ENCODE results near the gene SLC18A3. TPM values are rescaled to one million over a fixed set of nuclear protein-coding genes. Genes with fewer than 3 reads are reported as not detected.

Gene SLC18A3
- total and polyA plus RNA-seq, 2 experiments from 2014 or later: 0.16 TPM; not detected in 1

DNA sequence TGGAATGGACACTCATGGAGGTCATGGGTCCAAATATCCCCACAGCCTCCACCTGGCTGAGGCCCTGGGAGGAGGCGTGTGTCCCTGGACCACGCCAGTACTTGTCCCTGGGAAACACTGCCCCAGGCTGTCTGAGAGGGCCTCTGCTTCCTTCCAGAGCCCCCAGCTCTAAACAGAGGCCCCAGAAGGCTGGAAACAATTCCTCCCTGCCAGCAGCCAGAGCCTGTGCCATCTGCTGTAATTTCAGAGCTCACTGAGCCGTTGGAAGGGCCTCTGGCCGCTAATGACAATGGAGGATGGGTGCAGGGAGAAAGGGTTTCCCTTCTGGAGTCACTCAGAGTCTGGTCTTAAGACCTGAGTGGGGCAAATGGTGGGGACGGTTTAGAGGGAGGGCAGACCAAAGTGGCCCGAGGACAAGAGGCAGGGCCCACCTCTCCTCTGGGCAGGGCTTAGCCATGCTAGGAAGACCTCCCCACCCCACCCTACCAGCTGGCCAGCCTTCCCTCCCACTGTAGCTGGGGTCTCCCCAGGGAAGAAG lies 10.8 kb downstream of the SLC18A3 start (continued):
- TF ChIP-seq, protein P1, sequence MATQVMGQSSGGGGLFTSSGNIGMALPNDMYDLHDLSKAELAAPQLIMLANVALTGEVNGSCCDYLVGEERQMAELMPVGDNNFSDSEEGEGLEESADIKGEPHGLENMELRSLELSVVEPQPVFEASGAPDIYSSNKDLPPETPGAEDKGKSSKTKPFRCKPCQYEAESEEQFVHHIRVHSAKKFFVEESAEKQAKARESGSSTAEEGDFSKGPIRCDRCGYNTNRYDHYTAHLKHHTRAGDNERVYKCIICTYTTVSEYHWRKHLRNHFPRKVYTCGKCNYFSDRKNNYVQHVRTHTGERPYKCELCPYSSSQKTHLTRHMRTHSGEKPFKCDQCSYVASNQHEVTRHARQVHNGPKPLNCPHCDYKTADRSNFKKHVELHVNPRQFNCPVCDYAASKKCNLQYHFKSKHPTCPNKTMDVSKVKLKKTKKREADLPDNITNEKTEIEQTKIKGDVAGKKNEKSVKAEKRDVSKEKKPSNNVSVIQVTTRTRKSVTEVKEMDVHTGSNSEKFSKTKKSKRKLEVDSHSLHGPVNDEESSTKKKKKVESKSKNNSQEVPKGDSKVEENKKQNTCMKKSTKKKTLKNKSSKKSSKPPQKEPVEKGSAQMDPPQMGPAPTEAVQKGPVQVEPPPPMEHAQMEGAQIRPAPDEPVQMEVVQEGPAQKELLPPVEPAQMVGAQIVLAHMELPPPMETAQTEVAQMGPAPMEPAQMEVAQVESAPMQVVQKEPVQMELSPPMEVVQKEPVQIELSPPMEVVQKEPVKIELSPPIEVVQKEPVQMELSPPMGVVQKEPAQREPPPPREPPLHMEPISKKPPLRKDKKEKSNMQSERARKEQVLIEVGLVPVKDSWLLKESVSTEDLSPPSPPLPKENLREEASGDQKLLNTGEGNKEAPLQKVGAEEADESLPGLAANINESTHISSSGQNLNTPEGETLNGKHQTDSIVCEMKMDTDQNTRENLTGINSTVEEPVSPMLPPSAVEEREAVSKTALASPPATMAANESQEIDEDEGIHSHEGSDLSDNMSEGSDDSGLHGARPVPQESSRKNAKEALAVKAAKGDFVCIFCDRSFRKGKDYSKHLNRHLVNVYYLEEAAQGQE (IDR thresholded peaks at IDR 0.05; ENCODE audit: unreplicated experiment): no peak
- TF ChIP-seq, protein P2, sequence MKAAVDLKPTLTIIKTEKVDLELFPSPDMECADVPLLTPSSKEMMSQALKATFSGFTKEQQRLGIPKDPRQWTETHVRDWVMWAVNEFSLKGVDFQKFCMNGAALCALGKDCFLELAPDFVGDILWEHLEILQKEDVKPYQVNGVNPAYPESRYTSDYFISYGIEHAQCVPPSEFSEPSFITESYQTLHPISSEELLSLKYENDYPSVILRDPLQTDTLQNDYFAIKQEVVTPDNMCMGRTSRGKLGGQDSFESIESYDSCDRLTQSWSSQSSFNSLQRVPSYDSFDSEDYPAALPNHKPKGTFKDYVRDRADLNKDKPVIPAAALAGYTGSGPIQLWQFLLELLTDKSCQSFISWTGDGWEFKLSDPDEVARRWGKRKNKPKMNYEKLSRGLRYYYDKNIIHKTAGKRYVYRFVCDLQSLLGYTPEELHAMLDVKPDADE (IDR thresholded peaks at IDR 0.05): no peak
- no peak for TF ChIP-seq EZH2phosphoT487 (IDR thresholded peaks at IDR 0.05; ENCODE audit: unreplicated experiment)

DNA sequence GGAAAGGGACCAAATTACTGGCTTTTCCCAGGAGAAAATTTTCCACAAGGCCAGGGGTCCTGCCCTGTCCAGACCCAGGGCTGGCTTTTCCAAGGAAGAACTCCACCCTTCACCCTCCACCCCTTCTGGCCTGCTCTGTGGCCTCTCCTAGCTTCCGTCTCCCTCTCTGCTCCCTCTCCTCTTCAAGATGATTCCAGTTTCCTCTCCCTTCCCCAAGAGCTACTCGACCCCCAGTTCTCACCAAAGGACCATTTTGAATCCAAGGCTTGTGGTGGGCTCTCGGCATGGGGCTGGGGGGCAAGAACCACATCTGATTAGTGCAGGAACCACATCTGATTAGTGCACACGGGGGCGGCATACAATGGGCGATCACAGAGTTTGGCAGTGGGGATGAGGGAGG lies 11.5 kb downstream of the SLC18A3 start:
- peaks cover 36% of the 10 kb centered on the region for H3K27me3 Mint-ChIP-seq (ENCODE audit: insufficient read depth, low read depth, poor library complexity)
- no peak for DNase-seq (ENCODE audit: low spot score)
- no peak for TF ChIP-seq JUNB (IDR thresholded peaks at IDR 0.05; ENCODE audit: unreplicated experiment)
- TF ChIP-seq, protein P3, sequence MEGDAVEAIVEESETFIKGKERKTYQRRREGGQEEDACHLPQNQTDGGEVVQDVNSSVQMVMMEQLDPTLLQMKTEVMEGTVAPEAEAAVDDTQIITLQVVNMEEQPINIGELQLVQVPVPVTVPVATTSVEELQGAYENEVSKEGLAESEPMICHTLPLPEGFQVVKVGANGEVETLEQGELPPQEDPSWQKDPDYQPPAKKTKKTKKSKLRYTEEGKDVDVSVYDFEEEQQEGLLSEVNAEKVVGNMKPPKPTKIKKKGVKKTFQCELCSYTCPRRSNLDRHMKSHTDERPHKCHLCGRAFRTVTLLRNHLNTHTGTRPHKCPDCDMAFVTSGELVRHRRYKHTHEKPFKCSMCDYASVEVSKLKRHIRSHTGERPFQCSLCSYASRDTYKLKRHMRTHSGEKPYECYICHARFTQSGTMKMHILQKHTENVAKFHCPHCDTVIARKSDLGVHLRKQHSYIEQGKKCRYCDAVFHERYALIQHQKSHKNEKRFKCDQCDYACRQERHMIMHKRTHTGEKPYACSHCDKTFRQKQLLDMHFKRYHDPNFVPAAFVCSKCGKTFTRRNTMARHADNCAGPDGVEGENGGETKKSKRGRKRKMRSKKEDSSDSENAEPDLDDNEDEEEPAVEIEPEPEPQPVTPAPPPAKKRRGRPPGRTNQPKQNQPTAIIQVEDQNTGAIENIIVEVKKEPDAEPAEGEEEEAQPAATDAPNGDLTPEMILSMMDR (conservative IDR thresholded peaks at IDR 0.05; ENCODE audit: low read depth in 2 of 2): no peak
- no peak for TF ChIP-seq STAT1 (IDR thresholded peaks at IDR 0.05; ENCODE audit: unreplicated experiment)
- TF ChIP-seq CREB1 (CRISPR knock-in tag; IDR thresholded peaks at IDR 0.05; ENCODE audit: low read depth): no peak
- TF ChIP-seq, protein P1 (IDR thresholded peaks at IDR 0.05; ENCODE audit: unreplicated experiment): no peak
- no peak for TF ChIP-seq ZNF114 (CRISPR knock-in tag; IDR thresholded peaks at IDR 0.05)
- no peak for TF ChIP-seq EZH2phosphoT487 (IDR thresholded peaks at IDR 0.05; ENCODE audit: unreplicated experiment)
- TF ChIP-seq NANOG (IDR thresholded peaks at IDR 0.05; ENCODE audit: borderline replicate concordance): no peak
- TF ChIP-seq ZNF331 (CRISPR knock-in tag; IDR thresholded peaks at IDR 0.05; ENCODE audit: low read depth): no peak
- TF ChIP-seq POLR2AphosphoS5 (IDR thresholded peaks at IDR 0.05; ENCODE audit: low read depth): no peak

More for the DNA sequence above, 11.5 kb downstream of the SLC18A3 start:
- Mint-ChIP-seq H3K36me3 (ENCODE audit: low read depth) (no peaks in the 10 kb centered on the region), H3K27ac (no peak overlapping the region), H3K4me3 (no peak overlapping the region), H3K4me1 (peaks cover 2% of the 10 kb centered on the region; the same call in 2 of the 3 replicates), H3K9me3 (no peaks in the 10 kb centered on the region)
- H3K4me1 ChIP-seq (ENCODE audit: insufficient read depth): no peaks in the 10 kb centered on the region
- no peak overlapping the region for H2AFZ ChIP-seq
- no peaks in the 10 kb centered on the region; the same call in 1 of the 2 replicates for H4K20me1 ChIP-seq (replicated peaks; ENCODE audit: insufficient read depth)
- no peak overlapping the region for H3K4me2 ChIP-seq
- no peaks in the 10 kb centered on the region for H3F3A ChIP-seq (replicated peaks; ENCODE audit: low read depth)
- H3K36me3 ChIP-seq (ENCODE audit: insufficient read depth): no peaks in the 10 kb centered on the region
- no peaks in the 10 kb centered on the region for H3K79me2 ChIP-seq (replicated peaks; ENCODE audit: insufficient read depth)
- H3K4me3 ChIP-seq: no peak overlapping the region
- 0 out of 2 replicates have a peak, but pooled peaks cover 2% of the 10 kb centered on the region for H3K9me2 ChIP-seq (ENCODE audit: insufficient read depth)
- ATAC-seq: no peak
- no peak overlapping the region for H3K27ac ChIP-seq (ENCODE audit: low read depth)
- peaks cover 29% of the 10 kb centered on the region for H3K27me3 ChIP-seq (ENCODE audit: insufficient read depth)

Data from GM23338 (cell line).